Mesenchymal stem cell (in vitro differentiated cells and primary cell): ENCODE data around the gene ZNF276.

Experiments
- DNase-seq: peaks from one replicate; pipeline ENCODE4 v3.0.0-alpha.2; 2013
- H2AFZ ChIP-seq: one replicate; pipeline ENCODE4 v1.6.1; 2013; ENCODE audit warnings: low read depth, mild to moderate bottlenecking, control low read depth, inconsistent platforms, low read length, moderate library complexity
- H2AK5ac ChIP-seq: 2 replicates; pipeline ENCODE4 v1.6.1; 2013; ENCODE audit warnings: low read length, moderate library complexity, mild to moderate bottlenecking, inconsistent platforms; ENCODE audit not compliant: severe bottlenecking
- H2BK120ac ChIP-seq: one replicate; pipeline ENCODE4 v1.6.1; 2013; ENCODE audit warnings: low read depth, mild to moderate bottlenecking, inconsistent platforms, low read length, moderate library complexity
- H2BK12ac ChIP-seq, 2 experiments: one replicate each; pipeline ENCODE4 v1.6.1; 2013; ENCODE audit warnings: inconsistent platforms in 2 of 2, low read length in 2 of 2, mild to moderate bottlenecking in 2 of 2, moderate library complexity in 2 of 2, control low read depth in 1 of 2
- H2BK15ac ChIP-seq: one replicate; pipeline ENCODE4 v1.6.1; 2013; ENCODE audit warnings: mild to moderate bottlenecking, low read depth, inconsistent platforms; ENCODE audit not compliant: poor library complexity, severe bottlenecking
- H2BK5ac ChIP-seq: 2 replicates; pipeline ENCODE4 v1.6.1; 2013; ENCODE audit warnings: low read depth, mild to moderate bottlenecking, low read length, control low read depth, inconsistent platforms; ENCODE audit not compliant: poor library complexity, severe bottlenecking
- H3K14ac ChIP-seq, 2 experiments: one replicate each; pipeline ENCODE4 v1.6.1; 2013; ENCODE audit warnings: inconsistent platforms in 2 of 2, low read length in 2 of 2, control low read depth in 1 of 2, mild to moderate bottlenecking in 1 of 2, moderate library complexity in 1 of 2
- H3K18ac ChIP-seq, 2 experiments: one replicate each; pipeline ENCODE4 v1.6.1; 2013; ENCODE audit warnings: inconsistent platforms in 2 of 2, low read length in 2 of 2, control low read depth in 1 of 2, low read depth in 1 of 2, mild to moderate bottlenecking in 1 of 2
- H3K23ac ChIP-seq, 2 experiments: one replicate each; pipeline ENCODE4 v1.6.1; 2013; ENCODE audit warnings: inconsistent platforms in 2 of 2, low read length in 2 of 2, mild to moderate bottlenecking in 2 of 2, moderate library complexity in 2 of 2, control low read depth in 1 of 2
- H3K27ac ChIP-seq: 2 replicates; pipeline ENCODE4 v1.5.1; 2013; ENCODE audit warnings: mild to moderate bottlenecking, moderate library complexity, low read length, control low read depth, inconsistent platforms; ENCODE audit not compliant: poor library complexity, severe bottlenecking
- H3K27me3 ChIP-seq, 2 experiments: 2 replicates each; pipeline versions ENCODE4 v1.6.1 to v1.7.0; 2013; ENCODE audit warnings: low read length in 2 of 2, mild to moderate bottlenecking in 2 of 2, moderate library complexity in 2 of 2, control low read depth in 1 of 2, inconsistent platforms in 1 of 2; ENCODE audit not compliant: control insufficient read depth in 1 of 2, insufficient read depth in 1 of 2
- H3K36me3 ChIP-seq, 2 experiments: 2 replicates each; pipeline versions ENCODE4 v1.6.1 to v1.7.0; 2013; ENCODE audit warnings: low read length in 2 of 2, control low read depth in 1 of 2, inconsistent platforms in 1 of 2, low read depth in 1 of 2, mild to moderate bottlenecking in 1 of 2; ENCODE audit not compliant: insufficient read depth in 2 of 2, control insufficient read depth in 1 of 2
- H3K4ac ChIP-seq, 2 experiments: one replicate each; pipeline ENCODE4 v1.6.1; 2013; ENCODE audit warnings: inconsistent platforms in 2 of 2, low read length in 2 of 2, mild to moderate bottlenecking in 2 of 2, moderate library complexity in 2 of 2, control low read depth in 1 of 2, low read depth in 1 of 2
- H3K4me1 ChIP-seq: 2 replicates; pipeline ENCODE4 v1.6.1; 2013; ENCODE audit warnings: low read depth, low read length, control low read depth; ENCODE audit not compliant: control insufficient read depth, insufficient read depth
- H3K4me2 ChIP-seq: 2 replicates; pipeline ENCODE4 v1.6.1; 2013; ENCODE audit warnings: low read length, mild to moderate bottlenecking, inconsistent platforms; ENCODE audit not compliant: poor library complexity, severe bottlenecking
- H3K4me3 ChIP-seq, 2 experiments: 2 replicates each; pipeline versions ENCODE4 v1.5.1 to v1.7.0; 2013; ENCODE audit warnings: low read length in 2 of 2, mild to moderate bottlenecking in 2 of 2, control low read depth in 1 of 2, low read depth in 1 of 2; ENCODE audit not compliant: insufficient read depth in 1 of 2
- H3K79me1 ChIP-seq: replicated peaks from 2 replicates; pipeline ENCODE4 v1.6.1; 2013; ENCODE audit warnings: mild to moderate bottlenecking, control low read depth, low read length, inconsistent platforms; ENCODE audit not compliant: poor library complexity, severe bottlenecking
- H3K9ac ChIP-seq: 2 replicates; pipeline ENCODE4 v1.7.0; 2013; ENCODE audit warnings: mild to moderate bottlenecking, low read length, moderate library complexity
- H3K9me3 ChIP-seq: 2 replicates; pipeline ENCODE4 v1.7.0; 2013; ENCODE audit warnings: mild to moderate bottlenecking, low read length; ENCODE audit not compliant: control insufficient read depth
- H4K8ac ChIP-seq: one replicate; pipeline ENCODE4 v1.6.1; 2013; ENCODE audit warnings: inconsistent platforms, mild to moderate bottlenecking, low read length, moderate library complexity
- H4K91ac ChIP-seq: one replicate; pipeline ENCODE4 v1.6.1; 2013; ENCODE audit warnings: mild to moderate bottlenecking, low read length, inconsistent platforms
- WGBS: methylation state at CpG from one replicate; pipeline ENCODE4 v1.1.7; 2013; ENCODE audit warnings: mixed read lengths; 5-methylcytosine and 5-hydroxymethylcytosine counted together

ZNF276 gene

GRCh38 chr16:89705006-89705405, 16.3 kb upstream of the ZNF276 start:
- H3K27ac ChIP-seq: no peak overlapping the region
- peaks cover 0 to 13% of the 10 kb centered on the region in 2 experiments for H3K27me3 ChIP-seq
- no peak overlapping the region for H3K4me2 ChIP-seq
- no peak overlapping the region for H3K4me3 ChIP-seq
- H3K36me3 ChIP-seq: peaks cover 14 to 29% of the 10 kb centered on the region in 2 experiments
- no peaks in the 10 kb centered on the region for H3K9me3 ChIP-seq
- no peak overlapping the region for H3K9ac ChIP-seq
- no peak overlapping the region for H2BK12ac ChIP-seq
- WGBS: 91% methylated on average over 12 of the region's 15 CpGs
- no peak for DNase-seq
- no peak overlapping the region for H3K23ac ChIP-seq
- peaks cover 3% of the 10 kb centered on the region for H3K79me1 ChIP-seq
- H4K91ac ChIP-seq: no peak overlapping the region
- H2BK15ac ChIP-seq: no peak overlapping the region
- no peak overlapping the region for H2AFZ ChIP-seq
- peak overlapping the region; percentile 29 for H2AK5ac ChIP-seq
- no peak overlapping the region for H4K8ac ChIP-seq
- no peak overlapping the region for H2BK5ac ChIP-seq
- no peak overlapping the region for H2BK120ac ChIP-seq
- peaks cover 32% of the 10 kb centered on the region for H3K4me1 ChIP-seq
- H3K4ac ChIP-seq: no peak overlapping the region
- no peak overlapping the region for H3K18ac ChIP-seq
- no peak overlapping the region for H3K14ac ChIP-seq

- no peak overlapping the region for H2BK15ac ChIP-seq
- H3K36me3 ChIP-seq: peaks cover 19 to 43% of the 10 kb centered on the region in 2 experiments
- no peak for DNase-seq
- no peak overlapping the region for H3K27ac ChIP-seq
- no peak overlapping the region for H2BK5ac ChIP-seq
- H3K14ac ChIP-seq: no peak overlapping the region
- peaks cover 22% of the 10 kb centered on the region for H3K4me1 ChIP-seq
- H3K4me3 ChIP-seq: peak overlapping the region in 1 of 2 experiments; percentile 67
- no peak overlapping the region for H3K23ac ChIP-seq
- H3K18ac ChIP-seq: no peak overlapping the region
- no peak overlapping the region for H2BK12ac ChIP-seq
- no peak overlapping the region for H3K4me2 ChIP-seq
- H3K4ac ChIP-seq: no peak overlapping the region
- no peak overlapping the region for H2AFZ ChIP-seq
- no peak overlapping the region for H4K91ac ChIP-seq
- H3K9me3 ChIP-seq: no peaks in the 10 kb centered on the region
- no peaks in the 10 kb centered on the region for H3K79me1 ChIP-seq
- WGBS: 92% methylated on average over 14 of the region's 14 CpGs
- H3K27me3 ChIP-seq: peaks cover 0 to 13% of the 10 kb centered on the region in 2 experiments
- H2AK5ac ChIP-seq: no peak overlapping the region
- H4K8ac ChIP-seq: no peak overlapping the region
- H2BK120ac ChIP-seq: no peak overlapping the region
- peak overlapping the region; percentile 59 for H3K9ac ChIP-seq
These were observed 14.6 kb upstream of the ZNF276 start for GRCh38 chr16:89706518-89707260.

- no peak overlapping the region for H3K27ac ChIP-seq
- 89% methylated on average over 9 of the region's 9 CpGs for WGBS
- no peak overlapping the region for H2BK5ac ChIP-seq
These were observed 13.6 kb upstream of the ZNF276 start for GRCh38 chr16:89707695-89708094.

GRCh38 chr16:89708481-89708931, 12.8 kb upstream of the ZNF276 start:
- Histone ChIP-seq H4K8ac (no peak overlapping the region), H3K36me3 (peaks cover 19 to 43% of the 10 kb centered on the region in 2 experiments), H4K91ac (peak overlapping the region; percentile 4), H2BK15ac (no peak overlapping the region), H3K23ac (no peak overlapping the region), H2AK5ac (no peak overlapping the region), H3K27me3 (peaks cover 0 to 4% of the 10 kb centered on the region in 2 experiments), H3K4me3 (no peak overlapping the region), H3K79me1 (peaks cover 2% of the 10 kb centered on the region), H3K27ac (no peak overlapping the region), H3K4me2 (no peak overlapping the region), H2BK120ac (no peak overlapping the region), H3K18ac (no peak overlapping the region), H2AFZ (no peak overlapping the region), H3K4me1 (peaks cover 27% of the 10 kb centered on the region), H3K14ac (no peak overlapping the region), H2BK12ac (no peak overlapping the region), H3K9me3 (no peaks in the 10 kb centered on the region), H2BK5ac (no peak overlapping the region), H3K4ac (no peak overlapping the region), H3K9ac (no peak overlapping the region)
- DNase-seq: no peak
- 93% methylated on average over 19 of the region's 19 CpGs for WGBS

More at GRCh38 chr16:89707695-89708094, 13.6 kb upstream of the ZNF276 start:
- Histone ChIP-seq H3K9me3 (no peaks in the 10 kb centered on the region), H3K14ac (no peak overlapping the region), H3K4me1 (peaks cover 27% of the 10 kb centered on the region), H3K4ac (no peak overlapping the region), H3K4me3 (peak overlapping the region in 1 of 2 experiments; percentile 22), H2AK5ac (no peak overlapping the region), H2BK120ac (no peak overlapping the region), H3K4me2 (no peak overlapping the region), H3K18ac (no peak overlapping the region), H3K9ac (no peak overlapping the region), H2BK15ac (no peak overlapping the region), H4K91ac (no peak overlapping the region), H3K36me3 (peaks cover 19 to 43% of the 10 kb centered on the region in 2 experiments), H3K79me1 (peaks cover 2% of the 10 kb centered on the region), H4K8ac (no peak overlapping the region), H2BK12ac (no peak overlapping the region), H3K23ac (no peak overlapping the region), H2AFZ (no peak overlapping the region), H3K27me3 (peaks cover 0 to 7% of the 10 kb centered on the region in 2 experiments)
- DNase-seq: no peak
